Activated CD8-positive, alpha-beta T cell treated with anti-CD3 and anti-CD28 coated beads for 36 hours (primary cell): ENCODE data around the gene C17orf114.

Source experiments
- ATAC-seq: fragments of 200-7000 bp; cut with Tn5 transposase; one replicate; pipeline ENCODE4 v1.10.0; 2021; ENCODE audit warnings: mild to moderate bottlenecking, moderate library complexity
- CTCF ChIA-PET: fragments of 350-600 bp; sonication (Branson Sonifier 250); formaldehyde crosslinking; loops from one replicate; lab custom pipeline; 2021; ENCODE audit warnings: antibody characterized with exemption; lab: Charles Lee
- POLR2A ChIA-PET: fragments of 350-600 bp; sonication (Branson Sonifier 250); formaldehyde crosslinking; loops from one replicate; lab custom pipeline; 2021; ENCODE audit warnings: antibody characterized with exemption; lab: Charles Lee
- DNase-seq: peaks from one replicate; pipeline ENCODE4 v3.0.0-alpha.2; 2020
- H3K27ac Mint-ChIP-seq: one replicate; pipeline ENCODE4 v1.8.0; 2021; ENCODE audit warnings: mild to moderate bottlenecking, mixed read lengths
- H3K27me3 Mint-ChIP-seq: one replicate; pipeline ENCODE4 v1.8.0; 2021; ENCODE audit warnings: mixed read lengths
- H3K36me3 Mint-ChIP-seq: one replicate; pipeline ENCODE4 v1.8.0; 2021; ENCODE audit warnings: low read depth, mixed read lengths
- H3K4me1 Mint-ChIP-seq: one replicate; pipeline ENCODE4 v1.8.0; 2021; ENCODE audit warnings: low read depth, mixed read lengths
- H3K4me3 Mint-ChIP-seq: one replicate; pipeline ENCODE4 v1.8.0; 2021; ENCODE audit warnings: mild to moderate bottlenecking, moderate library complexity, mixed read lengths
- H3K9me3 Mint-ChIP-seq: one replicate; pipeline ENCODE4 v1.8.0; 2021; ENCODE audit warnings: mixed read lengths
- CTCF ChIP-seq: fragments of 200-600 bp; IDR thresholded peaks from one replicate; pipeline ENCODE4 v1.8.0; 2022; ENCODE audit warnings: antibody characterized with exemption, mild to moderate bottlenecking
- intact Hi-C: fragments of 100-400 bp; cut with micrococcal nuclease; formaldehyde crosslinking; loops from one replicate; pipeline ENCODE4 v1.10.0; 2022

Gene C17orf114

GRCh38 chr17:4802228-4802627 lies at the start of gene C17orf114:
C17orf114 (minus strand) TSS chr17:4802328.
- H3K27me3 Mint-ChIP-seq: no peaks in the 10 kb centered on the region
- peaks cover 8% of the 10 kb centered on the region for H3K36me3 Mint-ChIP-seq
- no peak within 1 kb of the TSS for H3K27ac Mint-ChIP-seq
- DNase-seq (no peak), ATAC-seq (no peak)
- peaks cover 13% of the 10 kb centered on the region for H3K4me1 Mint-ChIP-seq
- intact Hi-C loops: no loop called here
- no peak for TF ChIP-seq CTCF
- POLR2A ChIA-PET: no interaction called here
- H3K9me3 Mint-ChIP-seq: no peaks in the 10 kb centered on the region
- CTCF ChIA-PET: no interaction called here
- H3K4me3 Mint-ChIP-seq: no peak within 1 kb of the TSS

GRCh38 chr17:4851084-4851483 lies 49.0 kb upstream of the C17orf114 start:
- peaks cover 9% of the 10 kb centered on the region for H3K36me3 Mint-ChIP-seq
- H3K4me1 Mint-ChIP-seq: peaks cover 21% of the 10 kb centered on the region
- intact Hi-C loops: no loop called here
- no peak for TF ChIP-seq CTCF
- ATAC-seq: no peak
- ChIA-PET CTCF (no interaction called here), POLR2A (no interaction called here)
- DNase-seq: no peak
- peaks cover 5% of the 10 kb centered on the region for H3K9me3 Mint-ChIP-seq
- H3K27ac Mint-ChIP-seq: no peak overlapping the region
- no peak overlapping the region for H3K4me3 Mint-ChIP-seq
- H3K27me3 Mint-ChIP-seq: no peaks in the 10 kb centered on the region

- intact Hi-C loops: no loop called here
- ATAC-seq (no peak), DNase-seq (no peak)
- Mint-ChIP-seq H3K4me1 (peaks cover 21% of the 10 kb centered on the region), H3K27ac (no peak overlapping the region), H3K9me3 (peaks cover 5% of the 10 kb centered on the region), H3K4me3 (no peak overlapping the region), H3K36me3 (peaks cover 9% of the 10 kb centered on the region), H3K27me3 (no peaks in the 10 kb centered on the region)
- TF ChIP-seq CTCF: no peak
- POLR2A ChIA-PET: no interaction called here
- CTCF ChIA-PET: interaction anchor here (1.5 kb wide), 1 partner anchor 60 kb away, joined by 3 read pairs; no protein-coding TSS in a partner anchor
These were observed 48.1 kb upstream of the C17orf114 start for GRCh38 chr17:4850246-4850645.

- ATAC-seq (no peak), DNase-seq (no peak)
- Mint-ChIP-seq H3K27ac (no peak overlapping the region), H3K9me3 (peaks cover 5% of the 10 kb centered on the region), H3K27me3 (no peaks in the 10 kb centered on the region), H3K36me3 (peaks cover 5% of the 10 kb centered on the region), H3K4me3 (no peak overlapping the region), H3K4me1 (peaks cover 17% of the 10 kb centered on the region)
- ChIA-PET POLR2A (no interaction called here), CTCF (interaction anchor here (1.5 kb wide), 1 partner anchor 59 kb away, joined by 3 read pairs; no protein-coding TSS in a partner anchor)
- intact Hi-C loops: no loop called here
- TF ChIP-seq CTCF: no peak
These were observed 46.9 kb upstream of the C17orf114 start for GRCh38 chr17:4849011-4849536.

- ChIA-PET POLR2A (no interaction called here), CTCF (interaction anchor here (0.9 kb wide), 1 partner anchor 57 kb away, joined by 3 read pairs; the partner anchor contains the start of gene CHRNE)
- Mint-ChIP-seq H3K4me1 (peaks cover 15% of the 10 kb centered on the region), H3K9me3 (no peaks in the 10 kb centered on the region), H3K4me3 (no peak overlapping the region), H3K27ac (no peak overlapping the region), H3K36me3 (no peaks in the 10 kb centered on the region), H3K27me3 (no peaks in the 10 kb centered on the region)
- TF ChIP-seq CTCF: no peak
- intact Hi-C loops: no loop called here
- no peak for ATAC-seq
- DNase-seq: no peak
These were observed 44.7 kb upstream of the C17orf114 start for GRCh38 chr17:4846635-4847390.
